OCI-LY7 (cell line): ENCODE results near the gene FOXP3. TPM values are rescaled to one million over a fixed set of nuclear protein-coding genes. Genes with fewer than 3 reads are reported as not detected.

Experiments
- BruUV-seq: library from RNA; stranded (reverse); fragments of 400-500 nt; replicated peaks from 2 replicates; lab custom pipeline; 2021; lab: Mats Ljungman, UMichigan
- CTCF ChIA-PET: fragments of 300-600 bp; sonication (Branson Sonifier 250); formaldehyde crosslinking; loops from one replicate; lab custom pipeline; 2022; ENCODE audit warnings: antibody characterized with exemption; ENCODE audit not compliant: unreplicated experiment; lab: Charles Lee
- POLR2A ChIA-PET: fragments of 300-600 bp; sonication (Branson Sonifier 250); formaldehyde crosslinking; loops from one replicate; lab custom pipeline; 2022; ENCODE audit warnings: antibody characterized with exemption; lab: Charles Lee
- DNase-seq: peaks from one replicate; pipeline ENCODE4 v3.0.0-alpha.2; 2015; ENCODE audit warnings: low spot score
- H2AFZ ChIP-seq: fragments of 200-600 bp; sonication (generic), shearing (Covaris generic); 2 replicates; pipeline ENCODE4 v1.6.1; 2014; ENCODE audit warnings: mild to moderate bottlenecking, antibody characterized with exemption, low read length, moderate library complexity
- H3K27ac ChIP-seq: fragments of 200-600 bp; sonication (generic); 2 replicates; pipeline ENCODE4 v1.5.1; 2014; ENCODE audit warnings: mixed run types, low read depth, mild to moderate bottlenecking, moderate library complexity, low read length, inconsistent platforms; ENCODE audit not compliant: poor library complexity, severe bottlenecking
- H3K36me3 ChIP-seq: fragments of 200-600 bp; sonication (generic); 2 replicates; pipeline ENCODE4 v1.6.1; 2014; ENCODE audit warnings: mild to moderate bottlenecking, antibody characterized with exemption, low read length, moderate library complexity, mixed read lengths; ENCODE audit not compliant: insufficient read depth
- H3K4me1 ChIP-seq: fragments of 200-600 bp; sonication (generic); 2 replicates; pipeline ENCODE4 v1.5.1; 2014; ENCODE audit warnings: mild to moderate bottlenecking, low read length; ENCODE audit not compliant: insufficient read depth, poor library complexity, severe bottlenecking
- H3K4me2 ChIP-seq: fragments of 200-600 bp; sonication (generic); 2 replicates; pipeline ENCODE4 v1.6.1; 2014; ENCODE audit warnings: mild to moderate bottlenecking, low read length
- H3K4me3 ChIP-seq: fragments of 200-600 bp; sonication (generic); 2 replicates; pipeline ENCODE4 v1.5.1; 2014; ENCODE audit warnings: mild to moderate bottlenecking, low read depth, low read length; ENCODE audit not compliant: poor library complexity, severe bottlenecking
- H3K79me2 ChIP-seq: fragments of 200-600 bp; sonication (generic); 2 replicates; pipeline ENCODE4 v1.6.1; 2016; ENCODE audit warnings: low read depth, mild to moderate bottlenecking, low read length, moderate library complexity, mixed read lengths; ENCODE audit not compliant: insufficient read depth
- H3K9me2 ChIP-seq: fragments of 200-600 bp; sonication (generic); 2 replicates; pipeline ENCODE4 v1.6.1; 2016; ENCODE audit warnings: mild to moderate bottlenecking, low read length, mixed read lengths; ENCODE audit not compliant: insufficient read depth
- H3K9me3 ChIP-seq: fragments of 200-600 bp; sonication (generic); 2 replicates; pipeline ENCODE4 v1.6.1; 2014; ENCODE audit warnings: mild to moderate bottlenecking, mixed run types, low read length, mixed read lengths
- H4K20me1 ChIP-seq: fragments of 200-600 bp; sonication (generic); 2 replicates; pipeline ENCODE4 v1.6.1; 2014; ENCODE audit warnings: mild to moderate bottlenecking, antibody characterized with exemption, low read length, moderate library complexity, mixed read lengths; ENCODE audit not compliant: insufficient read depth
- EZH2phosphoT487 ChIP-seq: fragments of 200-600 bp; sonication (generic); IDR thresholded peaks from 2 replicates; pipeline ENCODE4 v1.6.1; 2018; ENCODE audit warnings: low read depth, borderline replicate concordance, mild to moderate bottlenecking, mixed run types, antibody characterized with exemption, low read length, moderate library complexity, mixed read lengths
- intact Hi-C: fragments of 100-400 bp; cut with micrococcal nuclease; formaldehyde crosslinking; loops from one replicate; pipeline ENCODE4 v1.10.0; 2022; ENCODE audit not compliant: unreplicated experiment
- total RNA-seq, 2 experiments: library from RNA; depleted of rRNA in 1 of 2; stranded (reverse); fragments of >200 nt in 1 of 2; shearing (Covaris generic) in 1 of 2; gene quantifications; 2 replicates each; pipeline ENCODE4 v1.2.3, GENCODE V29; 2014 to 2022
- TF ChIP-seq, protein P1 (sequence below): fragments of 200-600 bp; sonication (generic); conservative IDR thresholded peaks from 2 replicates; pipeline ENCODE4 v1.5.1; 2014; ENCODE audit warnings: mild to moderate bottlenecking, antibody characterized with exemption, low read length, moderate library complexity, mixed read lengths

FOXP3 gene
- total RNA-seq, 2 experiments from 2014 or later: 0.06 to 0.57 TPM

DNA sequence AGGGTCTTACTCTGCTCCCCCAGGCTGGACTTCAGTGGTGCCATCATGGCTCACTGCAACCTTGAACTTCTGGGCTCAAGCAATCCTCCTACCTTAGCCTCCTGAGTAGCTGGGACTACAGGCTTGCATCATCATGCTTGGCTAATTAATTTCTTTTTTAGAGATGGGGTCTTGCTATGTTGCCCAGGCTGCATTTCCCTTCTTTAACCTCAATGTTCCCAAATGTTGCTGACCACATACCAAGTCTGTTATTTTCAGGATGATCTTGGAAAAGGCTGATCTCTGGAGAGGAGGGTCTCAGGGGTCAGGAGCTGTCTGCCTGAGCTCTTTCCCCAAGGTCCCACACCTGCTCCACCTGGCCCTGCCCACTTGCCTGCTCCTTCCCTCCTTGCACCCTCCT lies 44.4 kb downstream of the FOXP3 start:
- H3K36me3 ChIP-seq: no peaks in the 10 kb centered on the region
- ChIA-PET CTCF (no interaction called here), POLR2A (no interaction called here)
- no peak for DNase-seq
- no peaks in the 10 kb centered on the region for H3K4me1 ChIP-seq
- intact Hi-C loops: no loop called here
- no peak overlapping the region for H3K27ac ChIP-seq
- no peak overlapping the region for H3K4me2 ChIP-seq
- no peaks in the 10 kb centered on the region for H3K9me3 ChIP-seq
- no peaks in the 10 kb centered on the region for H3K79me2 ChIP-seq
- H3K4me3 ChIP-seq: no peak overlapping the region
- no peaks in the 10 kb centered on the region for H3K9me2 ChIP-seq
- no peak overlapping the region for H2AFZ ChIP-seq
- H4K20me1 ChIP-seq: no peaks in the 10 kb centered on the region
- no TSS peak for BruUV-seq
- TF ChIP-seq, protein P1, sequence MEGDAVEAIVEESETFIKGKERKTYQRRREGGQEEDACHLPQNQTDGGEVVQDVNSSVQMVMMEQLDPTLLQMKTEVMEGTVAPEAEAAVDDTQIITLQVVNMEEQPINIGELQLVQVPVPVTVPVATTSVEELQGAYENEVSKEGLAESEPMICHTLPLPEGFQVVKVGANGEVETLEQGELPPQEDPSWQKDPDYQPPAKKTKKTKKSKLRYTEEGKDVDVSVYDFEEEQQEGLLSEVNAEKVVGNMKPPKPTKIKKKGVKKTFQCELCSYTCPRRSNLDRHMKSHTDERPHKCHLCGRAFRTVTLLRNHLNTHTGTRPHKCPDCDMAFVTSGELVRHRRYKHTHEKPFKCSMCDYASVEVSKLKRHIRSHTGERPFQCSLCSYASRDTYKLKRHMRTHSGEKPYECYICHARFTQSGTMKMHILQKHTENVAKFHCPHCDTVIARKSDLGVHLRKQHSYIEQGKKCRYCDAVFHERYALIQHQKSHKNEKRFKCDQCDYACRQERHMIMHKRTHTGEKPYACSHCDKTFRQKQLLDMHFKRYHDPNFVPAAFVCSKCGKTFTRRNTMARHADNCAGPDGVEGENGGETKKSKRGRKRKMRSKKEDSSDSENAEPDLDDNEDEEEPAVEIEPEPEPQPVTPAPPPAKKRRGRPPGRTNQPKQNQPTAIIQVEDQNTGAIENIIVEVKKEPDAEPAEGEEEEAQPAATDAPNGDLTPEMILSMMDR: no peak
- TF ChIP-seq EZH2phosphoT487: no peak

DNA sequence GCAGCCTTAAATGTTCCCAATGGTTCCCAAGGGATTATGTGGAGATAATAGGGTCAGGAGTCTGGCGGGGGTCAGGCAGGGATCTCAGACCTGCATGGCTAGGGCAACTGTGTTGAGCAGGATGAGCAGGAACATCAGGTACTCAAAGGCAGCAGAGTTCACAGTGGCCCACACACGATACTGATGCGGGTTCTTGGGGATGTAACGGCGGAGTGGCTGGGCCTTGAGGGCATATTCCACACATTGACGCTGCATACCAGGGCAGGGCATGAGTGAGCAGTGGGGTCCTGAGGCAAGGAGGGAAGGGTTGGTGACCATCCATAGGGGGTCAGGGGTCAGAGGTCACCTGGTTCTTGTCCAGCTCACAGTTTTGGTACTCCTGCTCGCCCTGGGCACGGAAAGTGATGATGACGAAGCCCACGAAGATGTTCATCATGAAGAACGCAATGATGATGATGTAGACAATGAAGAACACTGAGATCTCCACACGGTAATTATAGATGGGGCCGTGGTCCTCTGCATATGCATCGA lies 49.4 kb downstream of the FOXP3 start:
- Histone ChIP-seq H2AFZ (no peak overlapping the region), H3K9me2 (no peaks in the 10 kb centered on the region), H4K20me1 (no peaks in the 10 kb centered on the region), H3K79me2 (no peaks in the 10 kb centered on the region), H3K4me2 (no peak overlapping the region), H3K27ac (no peak overlapping the region), H3K36me3 (no peaks in the 10 kb centered on the region), H3K9me3 (no peaks in the 10 kb centered on the region), H3K4me3 (no peak overlapping the region), H3K4me1 (no peaks in the 10 kb centered on the region)
- TF ChIP-seq EZH2phosphoT487: no peak
- TF ChIP-seq, protein P1: no peak
- BruUV-seq: no TSS peak
- ChIA-PET CTCF (no interaction called here), POLR2A (no interaction called here)
- intact Hi-C loops: no loop called here
- DNase-seq: no peak

DNA sequence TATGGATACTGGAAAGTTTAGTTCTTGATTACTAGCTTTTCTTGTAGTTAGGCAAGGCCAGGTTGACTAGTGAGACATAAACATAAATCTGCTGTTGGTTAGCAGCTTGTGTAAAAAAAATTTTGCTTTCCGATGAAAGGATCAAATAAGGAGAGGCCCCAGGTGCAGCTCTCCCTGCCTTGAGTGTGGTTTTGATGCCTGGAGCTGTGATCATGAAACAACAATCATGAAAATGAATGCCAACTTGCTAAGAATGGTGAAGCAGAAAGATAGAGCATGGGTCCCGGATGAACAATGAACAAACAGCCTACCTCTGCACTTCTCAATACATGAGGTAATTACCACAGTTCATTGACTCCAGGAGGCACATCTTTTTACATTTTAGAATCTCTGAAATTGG lies 50.1 kb downstream of the FOXP3 start:
- no peaks in the 10 kb centered on the region for H3K79me2 ChIP-seq
- DNase-seq: no peak
- H3K4me3 ChIP-seq: no peak overlapping the region
- ChIA-PET CTCF (no interaction called here), POLR2A (no interaction called here)
- no peak overlapping the region for H3K27ac ChIP-seq
- H3K4me2 ChIP-seq: no peak overlapping the region
- H3K9me2 ChIP-seq: no peaks in the 10 kb centered on the region
- intact Hi-C loops: no loop called here
- BruUV-seq: no TSS peak
- no peaks in the 10 kb centered on the region for H3K36me3 ChIP-seq
- TF ChIP-seq, protein P1: no peak
- no peak for TF ChIP-seq EZH2phosphoT487
- H3K9me3 ChIP-seq: no peaks in the 10 kb centered on the region
- no peaks in the 10 kb centered on the region for H3K4me1 ChIP-seq
- H4K20me1 ChIP-seq: no peaks in the 10 kb centered on the region
- H2AFZ ChIP-seq: no peak overlapping the region
